Gastroesophageal sphincter (tissue), 4 donors: ENCODE measurements around the gene PSMD8. TPM values are rescaled to one million over a fixed set of nuclear protein-coding genes. Genes with fewer than 3 reads are reported as not detected.

Experiments
- ATAC-seq: fragments of 150-250 bp; one replicate; pipeline ENCODE4 v1.9.1; 2016; ENCODE audit warnings: mild to moderate bottlenecking, moderate library complexity
- H3K27ac ChIP-seq, 4 donors: fragments of 200-600 bp; sonication (generic) in 3 of 4; 1 replicate in 3 of 4; 2 replicates in 1 of 4; pipeline ENCODE4 v1.5.1; 2016 to 2019
- H3K27me3 ChIP-seq: fragments of 200-600 bp; sonication (generic); one replicate; pipeline ENCODE4 v1.5.1; 2019
- H3K36me3 ChIP-seq, 2 donors: fragments of 200-600 bp; sonication (generic); one replicate each; pipeline ENCODE4 v1.5.1; 2019; ENCODE audit warnings: control low read depth in 1 of 2
- H3K4me1 ChIP-seq, 3 donors: fragments of 200-600 bp; sonication (generic); 1 replicate in 2 of 3; 2 replicates in 1 of 3; pipeline ENCODE4 v1.5.1; 2016 to 2019; ENCODE audit warnings: control low read depth in 2 of 3
- H3K4me3 ChIP-seq, 2 donors: fragments of 200-600 bp; sonication (generic); one replicate each; pipeline ENCODE4 v1.5.1; 2019; ENCODE audit warnings: mild to moderate bottlenecking in 1 of 2, moderate library complexity in 1 of 2
- H3K9me3 ChIP-seq, 3 donors: fragments of 200-600 bp; sonication (generic); one replicate each; pipeline ENCODE4 v1.5.1; 2017 to 2019; ENCODE audit warnings: control low read depth in 2 of 3
- CTCF ChIP-seq, 4 experiments: fragments of 200-600 bp in 2 of 4; fragments of 450-650 bp in 2 of 4; sonication (generic) in 1 of 4; IDR thresholded peaks; one replicate each; pipeline ENCODE4 v1.5.1; 2017 to 2019; ENCODE audit warnings: antibody characterized with exemption in 4 of 4, mild to moderate bottlenecking in 2 of 4, moderate library complexity in 2 of 4
- EP300 ChIP-seq: sonication (generic); formaldehyde crosslinking; IDR thresholded peaks from one replicate; pipeline ENCODE4 v1.6.1; 2017; ENCODE audit warnings: antibody characterized with exemption, mild to moderate bottlenecking
- POLR2A ChIP-seq, 2 donors: fragments of 450-650 bp; IDR thresholded peaks; one replicate each; pipeline ENCODE4 v1.6.1; 2017; ENCODE audit warnings: antibody characterized with exemption in 2 of 2, mild to moderate bottlenecking in 2 of 2, moderate library complexity in 1 of 2
- POLR2AphosphoS5 ChIP-seq: sonication (generic); formaldehyde crosslinking; IDR thresholded peaks from one replicate; pipeline ENCODE4 v1.6.1; 2017; ENCODE audit warnings: antibody characterized with exemption
- WGBS, 2 donors: methylation state at CpG; one replicate each; pipeline ENCODE4 v1.1.5; 2018; ENCODE audit warnings: low coverage in 1 of 2; 5-methylcytosine and 5-hydroxymethylcytosine counted together
- total RNA-seq, 4 donors: library from RNA; depleted of rRNA; stranded (reverse); fragments of >200 nt; gene quantifications; one replicate each; pipeline ENCODE4 v1.1.0, GENCODE V29; 2016

PSMD8 gene
- total RNA-seq, 4 donors from 2014 or later = 161 to 208 (median 171) TPM

- peak; percentile 68 for ATAC-seq
- peaks cover 73% of the 10 kb centered on the region for H3K27me3 ChIP-seq
- no peaks in the 10 kb centered on the region for H3K36me3 ChIP-seq
- H3K4me1 ChIP-seq = peaks cover 0 to 8% (median 0%) of the 10 kb centered on the region in 3 donors
- WGBS, 2 donors = 0 to 34% methylated on average over 6 to 15 of the region's 20 CpGs
- TF ChIP-seq CTCF (IDR thresholded peaks at IDR 0.05) = no peak
- TF ChIP-seq EP300 = no peak
- no peak for TF ChIP-seq POLR2A (IDR thresholded peaks at IDR 0.05)
- TF ChIP-seq POLR2AphosphoS5 = no peak
- H3K9me3 ChIP-seq = no peaks in the 10 kb centered on the region
- peak within 1 kb of the TSS in 1 of 2 donors; percentile 35 for H3K4me3 ChIP-seq
- no peak within 1 kb of the TSS for H3K27ac ChIP-seq
Measured at GRCh38 chr19:38433268-38433733, 58.9 kb downstream of the PSMD8 start, which contains the start of gene RYR1. Gene RYR1, plus strand, starts transcription at chr19:38433691. Its CDS starts 139 bp downstream, at chr19:38433830.

Other genes starting within 250 kb of the PSMD8 start
- gene DPF1, start 150.3 kb upstream of the PSMD8 start, total RNA-seq = not detected
- gene PPP1R14A, start 118.2 kb upstream of the PSMD8 start, total RNA-seq = 100 to 1,000 TPM; 226 to 468 (median 332) TPM
- gene SPINT2, start 110.0 kb upstream of the PSMD8 start, total RNA-seq = 10 to 100 TPM in 2 of 4 donors, 1 to 10 TPM in 2; 2.1 to 51.7 (median 10.9) TPM
- gene C19orf33, start 70.3 kb upstream of the PSMD8 start, total RNA-seq = 10 to 100 TPM in 1 of 4 donors, 1 to 10 TPM in 2, not detected in 1; 4.7 to 48.7 (median 7.9) TPM
- gene YIF1B, start 58.6 kb upstream of the PSMD8 start, total RNA-seq = 10 to 100 TPM; 14.0 to 20.7 (median 17.1) TPM
- gene KCNK6, start 54.7 kb upstream of the PSMD8 start, total RNA-seq = 1 to 10 TPM; 2.3 to 9.3 (median 6.1) TPM
- gene CATSPERG, start 38.7 kb upstream of the PSMD8 start, total RNA-seq = 1 to 10 TPM in 3 of 4 donors, under 1 TPM in 1; 0.07 to 4.7 (median 2.6) TPM
- gene GGN, start 13.5 kb downstream of the PSMD8 start, total RNA-seq = under 1 TPM in 1 of 4 donors, not detected in 3; 0.12 TPM
- under 1 TPM; 0.05 to 0.81 (median 0.33) TPM for gene SPRED3, start 14.1 kb downstream of the PSMD8 start, total RNA-seq
- 10 to 100 TPM in 2 of 4 donors, 1 to 10 TPM in 2; 8.7 to 27.1 (median 15.9) TPM for gene FAM98C, start 28.5 kb downstream of the PSMD8 start, total RNA-seq
- gene RASGRP4, start 51.6 kb downstream of the PSMD8 start, total RNA-seq = 1 to 10 TPM; 1.2 to 4.7 (median 4.0) TPM
- gene RYR1, start 59.1 kb downstream of the PSMD8 start, total RNA-seq = 1 to 10 TPM in 3 of 4 donors, under 1 TPM in 1; 0.82 to 1.6 (median 1.5) TPM
- gene MAP4K1, start 243.4 kb downstream of the PSMD8 start, total RNA-seq = 10 to 100 TPM in 1 of 4 donors, 1 to 10 TPM in 2, under 1 TPM in 1; 0.62 to 16.1 (median 3.1) TPM
- 100 to 1,000 TPM; 392 to 489 (median 414) TPM for gene EIF3K, start 244.6 kb downstream of the PSMD8 start, total RNA-seq